Testis (tissue), 2 donors: ENCODE data around the gene PPM1B.

Experiments used
- POLR2A ChIP-seq: fragments of 450-650 bp; IDR thresholded peaks from one replicate; pipeline ENCODE4 v1.6.1; 2017; ENCODE audit warnings: antibody characterized with exemption, mild to moderate bottlenecking, moderate library complexity
- TF ChIP-seq, protein P1 (sequence below), 3 experiments: fragments of 450-650 bp in 2 of 3; fragments of 200-600 bp in 1 of 3; sonication (generic) in 1 of 3; IDR thresholded peaks; one replicate each; pipeline ENCODE4 v1.5.1; 2016 to 2019; ENCODE audit warnings: antibody characterized with exemption in 3 of 3, mild to moderate bottlenecking in 2 of 3, moderate library complexity in 1 of 3

DNA sequence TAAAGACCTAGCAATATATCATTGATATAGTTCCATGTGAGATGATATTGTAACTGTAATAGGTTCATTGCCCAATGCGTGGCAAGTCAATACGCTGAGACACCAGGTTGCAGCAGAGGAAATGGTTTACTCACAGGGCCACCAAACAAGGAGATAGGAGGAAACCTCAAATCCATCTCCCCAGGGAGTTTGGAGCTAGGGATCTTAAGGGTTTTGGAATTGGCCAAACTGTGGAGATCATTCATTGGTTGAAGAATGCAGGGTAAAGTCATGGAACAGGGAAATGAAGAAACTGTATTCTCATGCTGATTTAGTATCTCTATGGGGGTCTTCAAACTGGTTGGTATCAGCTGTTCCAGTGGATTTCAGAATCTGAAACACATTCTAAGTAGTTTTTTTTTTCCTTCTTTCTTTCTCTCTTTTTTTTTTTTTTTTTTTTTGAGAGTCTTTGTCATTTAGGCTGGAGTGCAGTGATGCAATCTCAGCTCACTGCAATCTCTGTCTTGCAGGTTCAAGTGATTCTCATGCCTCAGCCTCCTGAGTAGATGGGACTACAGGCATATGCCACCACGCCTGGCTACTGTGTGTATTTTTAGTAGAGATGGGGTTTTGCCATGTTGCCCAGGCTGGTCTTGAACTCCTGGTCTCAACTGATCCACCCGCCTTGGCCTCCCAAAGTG is 30.7 kb upstream of the PPM1B start:
- TF ChIP-seq, protein P1, sequence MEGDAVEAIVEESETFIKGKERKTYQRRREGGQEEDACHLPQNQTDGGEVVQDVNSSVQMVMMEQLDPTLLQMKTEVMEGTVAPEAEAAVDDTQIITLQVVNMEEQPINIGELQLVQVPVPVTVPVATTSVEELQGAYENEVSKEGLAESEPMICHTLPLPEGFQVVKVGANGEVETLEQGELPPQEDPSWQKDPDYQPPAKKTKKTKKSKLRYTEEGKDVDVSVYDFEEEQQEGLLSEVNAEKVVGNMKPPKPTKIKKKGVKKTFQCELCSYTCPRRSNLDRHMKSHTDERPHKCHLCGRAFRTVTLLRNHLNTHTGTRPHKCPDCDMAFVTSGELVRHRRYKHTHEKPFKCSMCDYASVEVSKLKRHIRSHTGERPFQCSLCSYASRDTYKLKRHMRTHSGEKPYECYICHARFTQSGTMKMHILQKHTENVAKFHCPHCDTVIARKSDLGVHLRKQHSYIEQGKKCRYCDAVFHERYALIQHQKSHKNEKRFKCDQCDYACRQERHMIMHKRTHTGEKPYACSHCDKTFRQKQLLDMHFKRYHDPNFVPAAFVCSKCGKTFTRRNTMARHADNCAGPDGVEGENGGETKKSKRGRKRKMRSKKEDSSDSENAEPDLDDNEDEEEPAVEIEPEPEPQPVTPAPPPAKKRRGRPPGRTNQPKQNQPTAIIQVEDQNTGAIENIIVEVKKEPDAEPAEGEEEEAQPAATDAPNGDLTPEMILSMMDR (IDR thresholded peaks at IDR 0.05), result no peak
- no peak for TF ChIP-seq POLR2A
